ENCODE measurements around the gene VAV3.
"Not testable (repeated sequence)": the region's sequence is repeated elsewhere in the genome, so short reads cannot be mapped to it uniquely, and the experiment has no call there.

- not testable (repeated sequence) for TF ChIP-seq CTCF (IDR thresholded peaks at IDR 0.05 in 4 of 5, conservative IDR thresholded peaks at IDR 0.05 in 1 of 5); POLR2A (IDR thresholded peaks at IDR 0.05)
These were observed 314.2 kb downstream of the VAV3 start for GRCh38 chr1:107650825-107651224.

Data from gastrocnemius medialis (tissue), 4 donors.